Panc1 (cell line): ENCODE data around the gene ACTL7B. TPM values are rescaled to one million over a fixed set of nuclear protein-coding genes. Genes with fewer than 3 reads are reported as not detected.

ENCODE experiments used
- ATAC-seq: fragments of 200-7000 bp; cut with Tn5 transposase; 2 replicates; pipeline ENCODE4 v1.9.1; 2020; ENCODE audit warnings: mild to moderate bottlenecking, moderate library complexity
- BruUV-seq: library from RNA; stranded (reverse); fragments of 400-500 nt; replicated peaks from 2 replicates; lab custom pipeline; 2021; lab: Mats Ljungman, UMichigan
- CTCF ChIA-PET: fragments of 300-600 bp; sonication (Branson Sonifier 250); formaldehyde crosslinking; loops from one replicate; lab custom pipeline; 2022; ENCODE audit warnings: antibody characterized with exemption; lab: Charles Lee
- POLR2A ChIA-PET: fragments of 300-600 bp; sonication (Branson Sonifier 250); formaldehyde crosslinking; loops from one replicate; lab custom pipeline; 2022; ENCODE audit warnings: antibody characterized with exemption; lab: Charles Lee
- DNase-seq: peaks from one replicate; pipeline ENCODE4 v3.0.0-alpha.2; 2010; ENCODE audit warnings: low read depth, low spot score
- H3K27ac ChIP-seq: 2 replicates; pipeline ENCODE4 v1.5.1; 2011; ENCODE audit warnings: mild to moderate bottlenecking, low read length, inconsistent platforms
- H3K27me3 ChIP-seq: fragments of 200-500 bp; sonication (Bioruptor generic); 2 replicates; pipeline ENCODE4 v1.6.0; 2014; ENCODE audit warnings: low read length, inconsistent platforms; ENCODE audit not compliant: control insufficient read depth, insufficient read depth
- H3K36me3 ChIP-seq: fragments of 200-500 bp; sonication (Bioruptor generic); 2 replicates; pipeline ENCODE4 v1.5.1; 2014; ENCODE audit warnings: inconsistent platforms, mild to moderate bottlenecking, low read length, moderate library complexity; ENCODE audit not compliant: control insufficient read depth, insufficient read depth
- H3K4me1 ChIP-seq: 2 replicates; pipeline ENCODE4 v1.5.1; 2011; ENCODE audit warnings: inconsistent platforms, mild to moderate bottlenecking, low read length, moderate library complexity; ENCODE audit not compliant: control insufficient read depth, insufficient read depth
- H3K4me3 ChIP-seq, 2 experiments: 2 replicates each; pipeline ENCODE4 v1.5.1; 2011 to 2012; ENCODE audit warnings: low read depth in 2 of 2, low read length in 2 of 2, mild to moderate bottlenecking in 2 of 2, inconsistent platforms in 1 of 2, moderate library complexity in 1 of 2
- H3K9me3 ChIP-seq: fragments of 200-500 bp; sonication (Bioruptor generic); 2 replicates; pipeline ENCODE4 v1.5.1; 2014; ENCODE audit warnings: low read depth, mild to moderate bottlenecking, inconsistent platforms, low read length, moderate library complexity; ENCODE audit not compliant: control insufficient read depth, insufficient read depth
- POLR2AphosphoS5 ChIP-seq: IDR thresholded peaks from 2 replicates; pipeline ENCODE4 v1.6.1; 2012; ENCODE audit warnings: mild to moderate bottlenecking, low read depth, low read length, moderate library complexity
- SIN3A ChIP-seq: IDR thresholded peaks from 2 replicates; pipeline ENCODE4 v1.6.1; 2012; ENCODE audit warnings: low read depth, mild to moderate bottlenecking, low read length, moderate library complexity, borderline replicate concordance; ENCODE audit not compliant: insufficient read depth
- TCF7L2 ChIP-seq: IDR thresholded peaks from 2 replicates; pipeline ENCODE4 v1.6.1; 2011; ENCODE audit warnings: mild to moderate bottlenecking, low read depth, low read length, inconsistent platforms
- in situ Hi-C: cut with HindIII; loops from 2 replicates; pipeline ENCODE4 v1.10.0; 2016; ENCODE audit warnings: low sequenced_read_pairs, low pct_unique_long_range_greater_than_20kb
- intact Hi-C: fragments of 100-400 bp; cut with micrococcal nuclease; formaldehyde crosslinking; loops from one replicate; pipeline ENCODE4 v1.10.0; 2022; ENCODE audit not compliant: unreplicated experiment
- total RNA-seq: library from RNA; stranded (reverse); gene quantifications from one replicate; pipeline ENCODE4 v1.2.1, GENCODE V29; 2021; ENCODE audit not compliant: unreplicated experiment
- TF ChIP-seq, protein P1 (sequence below), 2 experiments: IDR thresholded peaks; 2 replicates each; pipeline ENCODE4 v1.6.1; 2011 to 2012; ENCODE audit warnings: low read depth in 2 of 2, control low read depth in 1 of 2, low read length in 1 of 2, mild to moderate bottlenecking in 1 of 2, moderate library complexity in 1 of 2; ENCODE audit not compliant: insufficient read depth in 1 of 2
- TF ChIP-seq, protein P2 (sequence below): fragments of 450-650 bp; IDR thresholded peaks from 2 replicates; pipeline ENCODE4 v1.5.1; 2017; ENCODE audit warnings: mild to moderate bottlenecking

Gene ACTL7B
- total RNA-seq, 1 experiment from 2014 or later, result not detected

DNA sequence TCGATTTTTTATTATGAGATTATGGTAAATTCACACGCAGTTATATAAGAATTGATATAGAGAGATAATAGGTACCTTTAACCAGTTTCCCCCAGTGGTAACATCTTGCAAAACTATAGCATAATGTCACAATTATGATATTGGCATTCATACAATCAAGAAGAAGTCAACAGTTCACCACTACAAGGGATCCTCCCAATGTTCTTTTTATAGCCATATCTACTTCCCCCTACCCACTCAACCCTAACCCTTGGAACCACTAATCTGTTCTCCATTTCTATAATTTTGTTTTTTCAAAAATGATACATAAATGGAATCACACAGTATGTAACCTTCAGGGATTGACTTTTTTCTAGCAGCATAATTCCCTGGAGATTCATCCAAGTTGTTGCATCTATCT is 9.8 kb downstream of the ACTL7B start:
- Histone ChIP-seq H3K27me3 (no peaks in the 10 kb centered on the region), H3K4me1 (no peaks in the 10 kb centered on the region), H3K36me3 (no peaks in the 10 kb centered on the region), H3K9me3 (no peaks in the 10 kb centered on the region), H3K27ac (no peak overlapping the region), H3K4me3 (no peak overlapping the region)
- ChIA-PET POLR2A (no interaction called here), CTCF (no interaction called here)
- intact Hi-C loops, result no loop called here
- no TSS peak for BruUV-seq
- ATAC-seq (no peak), DNase-seq (no peak)
- in situ Hi-C loops, result no loop called here
- TF ChIP-seq TCF7L2 (no peak), POLR2AphosphoS5 (no peak), SIN3A (no peak)
- TF ChIP-seq, protein P1, sequence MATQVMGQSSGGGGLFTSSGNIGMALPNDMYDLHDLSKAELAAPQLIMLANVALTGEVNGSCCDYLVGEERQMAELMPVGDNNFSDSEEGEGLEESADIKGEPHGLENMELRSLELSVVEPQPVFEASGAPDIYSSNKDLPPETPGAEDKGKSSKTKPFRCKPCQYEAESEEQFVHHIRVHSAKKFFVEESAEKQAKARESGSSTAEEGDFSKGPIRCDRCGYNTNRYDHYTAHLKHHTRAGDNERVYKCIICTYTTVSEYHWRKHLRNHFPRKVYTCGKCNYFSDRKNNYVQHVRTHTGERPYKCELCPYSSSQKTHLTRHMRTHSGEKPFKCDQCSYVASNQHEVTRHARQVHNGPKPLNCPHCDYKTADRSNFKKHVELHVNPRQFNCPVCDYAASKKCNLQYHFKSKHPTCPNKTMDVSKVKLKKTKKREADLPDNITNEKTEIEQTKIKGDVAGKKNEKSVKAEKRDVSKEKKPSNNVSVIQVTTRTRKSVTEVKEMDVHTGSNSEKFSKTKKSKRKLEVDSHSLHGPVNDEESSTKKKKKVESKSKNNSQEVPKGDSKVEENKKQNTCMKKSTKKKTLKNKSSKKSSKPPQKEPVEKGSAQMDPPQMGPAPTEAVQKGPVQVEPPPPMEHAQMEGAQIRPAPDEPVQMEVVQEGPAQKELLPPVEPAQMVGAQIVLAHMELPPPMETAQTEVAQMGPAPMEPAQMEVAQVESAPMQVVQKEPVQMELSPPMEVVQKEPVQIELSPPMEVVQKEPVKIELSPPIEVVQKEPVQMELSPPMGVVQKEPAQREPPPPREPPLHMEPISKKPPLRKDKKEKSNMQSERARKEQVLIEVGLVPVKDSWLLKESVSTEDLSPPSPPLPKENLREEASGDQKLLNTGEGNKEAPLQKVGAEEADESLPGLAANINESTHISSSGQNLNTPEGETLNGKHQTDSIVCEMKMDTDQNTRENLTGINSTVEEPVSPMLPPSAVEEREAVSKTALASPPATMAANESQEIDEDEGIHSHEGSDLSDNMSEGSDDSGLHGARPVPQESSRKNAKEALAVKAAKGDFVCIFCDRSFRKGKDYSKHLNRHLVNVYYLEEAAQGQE (IDR thresholded peaks at IDR 0.05; ENCODE audit: insufficient read depth in 1 of 2, low read depth in 2 of 2, low read length in 1 of 2), result no peak
- TF ChIP-seq, protein P2, sequence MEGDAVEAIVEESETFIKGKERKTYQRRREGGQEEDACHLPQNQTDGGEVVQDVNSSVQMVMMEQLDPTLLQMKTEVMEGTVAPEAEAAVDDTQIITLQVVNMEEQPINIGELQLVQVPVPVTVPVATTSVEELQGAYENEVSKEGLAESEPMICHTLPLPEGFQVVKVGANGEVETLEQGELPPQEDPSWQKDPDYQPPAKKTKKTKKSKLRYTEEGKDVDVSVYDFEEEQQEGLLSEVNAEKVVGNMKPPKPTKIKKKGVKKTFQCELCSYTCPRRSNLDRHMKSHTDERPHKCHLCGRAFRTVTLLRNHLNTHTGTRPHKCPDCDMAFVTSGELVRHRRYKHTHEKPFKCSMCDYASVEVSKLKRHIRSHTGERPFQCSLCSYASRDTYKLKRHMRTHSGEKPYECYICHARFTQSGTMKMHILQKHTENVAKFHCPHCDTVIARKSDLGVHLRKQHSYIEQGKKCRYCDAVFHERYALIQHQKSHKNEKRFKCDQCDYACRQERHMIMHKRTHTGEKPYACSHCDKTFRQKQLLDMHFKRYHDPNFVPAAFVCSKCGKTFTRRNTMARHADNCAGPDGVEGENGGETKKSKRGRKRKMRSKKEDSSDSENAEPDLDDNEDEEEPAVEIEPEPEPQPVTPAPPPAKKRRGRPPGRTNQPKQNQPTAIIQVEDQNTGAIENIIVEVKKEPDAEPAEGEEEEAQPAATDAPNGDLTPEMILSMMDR, result no peak

DNA sequence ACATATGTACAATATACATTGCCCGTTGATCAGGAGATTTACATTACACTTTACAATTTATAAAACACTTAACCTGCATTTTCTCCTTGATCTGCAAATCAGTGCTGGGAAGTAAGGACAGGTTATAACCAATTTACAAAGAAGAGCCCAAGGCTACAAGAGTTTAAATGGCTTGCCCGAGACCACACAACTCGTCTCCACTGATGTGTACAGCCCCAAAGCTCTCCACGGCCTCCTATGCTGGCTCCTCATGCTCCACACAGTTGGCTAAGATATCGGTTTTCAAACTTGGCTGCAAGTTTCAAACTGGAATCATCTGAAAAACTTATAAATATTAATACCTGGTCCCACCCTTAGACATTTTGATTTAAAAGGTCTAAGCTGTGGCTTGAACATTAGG is 10.3 kb downstream of the ACTL7B start:
- Histone ChIP-seq H3K4me1 (no peaks in the 10 kb centered on the region), H3K9me3 (no peaks in the 10 kb centered on the region), H3K36me3 (no peaks in the 10 kb centered on the region), H3K27ac (no peak overlapping the region), H3K27me3 (no peaks in the 10 kb centered on the region), H3K4me3 (no peak overlapping the region)
- no peak for DNase-seq
- no peak for ATAC-seq
- no TSS peak for BruUV-seq
- CTCF ChIA-PET, result no interaction called here
- POLR2A ChIA-PET, result no interaction called here
- intact Hi-C loops (no loop called here), in situ Hi-C loops (no loop called here)
- TF ChIP-seq SIN3A (no peak), POLR2AphosphoS5 (no peak), TCF7L2 (no peak)
- TF ChIP-seq, protein P1 (IDR thresholded peaks at IDR 0.05; ENCODE audit: insufficient read depth in 1 of 2, low read depth in 2 of 2, low read length in 1 of 2), result no peak
- TF ChIP-seq, protein P2, result no peak
